ENCODE results near the gene MST1. TPM values are rescaled to one million over a fixed set of nuclear protein-coding genes. Genes with fewer than 3 reads are reported as not detected.

MST1 gene
- total RNA-seq, 4 donors from 2014 or later, result 1.7 to 4.7 (median 3.8) TPM

- Histone ChIP-seq H3K27me3 (peaks cover 0 to 71% (median 2%) of the 10 kb centered on the region in 4 donors), H3K4me1 (no peaks in the 10 kb centered on the region), H3K27ac (replicated peaks in 1 of 4) (no peak overlapping the region), H3K9me3 (no peaks in the 10 kb centered on the region), H3K36me3 (no peaks in the 10 kb centered on the region), H3K4me3 (no peak overlapping the region)
- TF ChIP-seq EP300 (IDR thresholded peaks at IDR 0.05), result no peak
- no peak for TF ChIP-seq POLR2A (IDR thresholded peaks at IDR 0.05; ENCODE audit: low read depth)
- no peak for TF ChIP-seq CTCF (IDR thresholded peaks at IDR 0.05)
- no peak for TF ChIP-seq POLR2AphosphoS5 (IDR thresholded peaks at IDR 0.05)
- WGBS, result 88% methylated on average over 9 of the region's 11 CpGs
- no peak for DNase-seq (ENCODE audit: extremely low spot score)
- intact Hi-C loops (cut with DNase I), result no loop called here
Observed at GRCh38 chr3:49664300-49664699, 25.0 kb downstream of the MST1 start.

DNA sequence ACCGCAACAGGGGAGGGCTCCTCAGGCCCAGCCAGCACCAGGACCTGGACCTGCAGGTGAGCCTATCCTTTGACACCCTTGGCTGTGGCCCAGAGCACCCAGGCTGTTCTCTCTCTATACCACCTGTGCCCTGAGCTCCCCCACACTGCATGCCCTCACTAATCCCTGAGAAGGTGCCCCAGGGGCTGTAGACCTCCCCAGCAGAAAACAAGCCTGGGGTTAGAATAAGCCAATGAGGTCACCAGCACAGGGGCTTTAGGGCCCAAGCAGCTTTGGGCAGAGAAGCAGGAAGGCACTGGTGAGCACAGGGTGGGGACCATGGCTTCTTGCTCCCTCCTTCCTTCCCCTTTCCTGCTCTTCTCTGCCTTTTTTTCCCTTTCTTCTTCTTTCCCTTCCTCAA is 25.4 kb downstream of the MST1 start:
- Histone ChIP-seq H3K9me3 (no peaks in the 10 kb centered on the region), H3K27me3 (peaks cover 0 to 66% (median 2%) of the 10 kb centered on the region in 4 donors), H3K4me3 (no peak overlapping the region), H3K36me3 (no peaks in the 10 kb centered on the region), H3K4me1 (no peaks in the 10 kb centered on the region), H3K27ac (replicated peaks in 1 of 4) (no peak overlapping the region)
- intact Hi-C loops (cut with DNase I), result no loop called here
- WGBS, result no CpG with 5 or more reads among the region's 1 CpG
- TF ChIP-seq POLR2AphosphoS5 (IDR thresholded peaks at IDR 0.05) (no peak), EP300 (IDR thresholded peaks at IDR 0.05) (no peak), POLR2A (IDR thresholded peaks at IDR 0.05; ENCODE audit: low read depth) (no peak), CTCF (IDR thresholded peaks at IDR 0.05) (no peak)
- DNase-seq (ENCODE audit: extremely low spot score), result no peak

DNA sequence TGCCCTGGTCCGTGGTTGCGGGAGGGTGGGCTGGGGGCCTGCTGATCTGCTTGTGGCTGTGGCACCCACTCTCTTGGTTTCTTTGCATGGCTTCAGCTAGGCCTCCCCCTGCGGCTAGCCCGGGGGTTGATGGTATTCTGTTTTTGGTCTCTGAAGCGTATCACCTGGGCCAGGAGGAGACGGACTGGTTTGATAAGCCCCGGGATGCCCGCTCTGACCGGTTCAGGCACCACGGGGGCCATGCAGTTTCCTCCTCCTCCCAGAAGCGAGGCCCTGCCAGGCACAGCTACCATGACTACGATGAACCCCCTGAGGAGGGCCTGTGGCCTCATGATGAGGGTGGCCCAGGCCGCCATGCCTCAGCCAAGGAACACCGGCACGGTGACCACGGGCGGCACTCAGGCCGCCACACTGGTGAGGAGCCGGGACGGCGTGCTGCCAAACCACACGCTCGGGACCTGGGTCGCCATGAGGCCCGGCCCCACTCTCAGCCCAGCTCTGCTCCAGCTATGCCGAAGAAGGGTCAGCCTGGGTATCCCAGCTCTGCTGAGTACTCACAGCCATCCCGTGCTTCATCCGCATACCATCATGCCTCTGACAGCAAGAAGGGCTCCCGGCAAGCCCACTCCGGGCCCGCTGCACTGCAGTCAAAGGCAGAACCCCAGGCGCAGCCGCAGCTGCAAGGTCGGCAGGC is 26.4 kb downstream of the MST1 start:
- no peak overlapping the region for H3K4me3 ChIP-seq
- H3K27me3 ChIP-seq, result peaks cover 0 to 57% (median 0%) of the 10 kb centered on the region in 4 donors
- H3K27ac ChIP-seq (replicated peaks in 1 of 4), result no peak overlapping the region
- no peaks in the 10 kb centered on the region for H3K9me3 ChIP-seq
- DNase-seq (ENCODE audit: extremely low spot score), result no peak
- WGBS, result 81% methylated on average over 6 of the region's 34 CpGs
- TF ChIP-seq EP300 (IDR thresholded peaks at IDR 0.05) (no peak), CTCF (IDR thresholded peaks at IDR 0.05) (no peak), POLR2A (IDR thresholded peaks at IDR 0.05; ENCODE audit: low read depth) (no peak), POLR2AphosphoS5 (IDR thresholded peaks at IDR 0.05) (no peak)
- intact Hi-C loops (cut with DNase I), result no loop called here
- H3K4me1 ChIP-seq, result no peaks in the 10 kb centered on the region
- H3K36me3 ChIP-seq, result no peaks in the 10 kb centered on the region

GRCh38 chr3:49662021-49662420 is 27.3 kb downstream of the MST1 start:
- no peak for TF ChIP-seq CTCF (IDR thresholded peaks at IDR 0.05)
- TF ChIP-seq POLR2A (IDR thresholded peaks at IDR 0.05; ENCODE audit: low read depth), result no peak
- no peak for TF ChIP-seq POLR2AphosphoS5 (IDR thresholded peaks at IDR 0.05)
- TF ChIP-seq EP300 (IDR thresholded peaks at IDR 0.05), result no peak
- Histone ChIP-seq H3K4me1 (no peaks in the 10 kb centered on the region), H3K9me3 (no peaks in the 10 kb centered on the region), H3K36me3 (no peaks in the 10 kb centered on the region), H3K27ac (replicated peaks in 1 of 4) (no peak overlapping the region), H3K27me3 (peaks cover 0 to 53% (median 0%) of the 10 kb centered on the region in 4 donors), H3K4me3 (no peak overlapping the region)
- DNase-seq (ENCODE audit: extremely low spot score), result no peak
- WGBS, result 87% methylated on average over 17 of the region's 22 CpGs
- intact Hi-C loops (cut with DNase I), result no loop called here

GRCh38 chr3:49661281-49661680 is 28.0 kb downstream of the MST1 start:
- H3K4me3 ChIP-seq, result no peak overlapping the region
- no peak overlapping the region for H3K27ac ChIP-seq (replicated peaks in 1 of 4)
- H3K27me3 ChIP-seq, result peaks cover 0 to 59% (median 0%) of the 10 kb centered on the region in 4 donors
- DNase-seq (ENCODE audit: extremely low spot score), result no peak
- intact Hi-C loops (cut with DNase I), result no loop called here
- TF ChIP-seq CTCF (IDR thresholded peaks at IDR 0.05) (no peak), POLR2A (IDR thresholded peaks at IDR 0.05; ENCODE audit: low read depth) (no peak), EP300 (IDR thresholded peaks at IDR 0.05) (no peak), POLR2AphosphoS5 (IDR thresholded peaks at IDR 0.05) (no peak)
- H3K4me1 ChIP-seq, result peaks cover 0 to 7% (median 6%) of the 10 kb centered on the region in 4 donors
- H3K9me3 ChIP-seq, result no peaks in the 10 kb centered on the region
- 82% methylated on average over 13 of the region's 14 CpGs for WGBS
- no peaks in the 10 kb centered on the region for H3K36me3 ChIP-seq

Measured in esophagus muscularis mucosa (tissue), 4 donors.